NCI-H226 (cell line): ENCODE results near the gene LRRC61.
"Not testable (repeated sequence)": the region's sequence is repeated elsewhere in the genome, so short reads cannot be mapped to it uniquely, and the experiment has no call there.

Experiments used
- DNase-seq: peaks from one replicate; pipeline ENCODE4 v3.0.0-alpha.2; 2015

LRRC61 gene

GRCh38 chr7:150385302-150385723, 62.2 kb downstream of the LRRC61 start:
- DNase-seq, result no peak

- not testable (repeated sequence) for DNase-seq
Measured at GRCh38 chr7:150385884-150386283, 62.7 kb downstream of the LRRC61 start.
